Lung microvascular endothelial cell (primary cell): Measurements from ENCODE around the gene ANTXR1. TPM values are rescaled to one million over a fixed set of nuclear protein-coding genes. Genes with fewer than 3 reads are reported as not detected.

Experiments
- DNase-seq, 2 donors: peaks; one replicate each; pipeline versions ENCODE4 v3.0.0 to v3.0.0-alpha.2; 2010; ENCODE audit warnings: low read depth in 2 of 2
- total RNA-seq: library from RNA; depleted of rRNA; stranded (reverse); fragments of >200 nt; gene quantifications from 2 replicates; pipeline ENCODE4 v1.2.1, GENCODE V29; 2014

Gene ANTXR1
- total RNA-seq, 1 donor from 2014 or later = 0.20 TPM

GRCh38 chr2:69177785-69178636 lies 165.0 kb downstream of the ANTXR1 start:
- DNase-seq = peak; percentile 89 to 90

- DNase-seq = no peak
Observed at GRCh38 chr2:69178756-69179155, 165.8 kb downstream of the ANTXR1 start.

GRCh38 chr2:69180227-69180626 lies 167.2 kb downstream of the ANTXR1 start:
- DNase-seq = no peak

- DNase-seq = no peak
Observed at GRCh38 chr2:69180974-69181373, 168.0 kb downstream of the ANTXR1 start.

- no peak for DNase-seq
Observed at GRCh38 chr2:69181806-69182427, 168.9 kb downstream of the ANTXR1 start.

GRCh38 chr2:69183659-69184058 lies 170.7 kb downstream of the ANTXR1 start:
- DNase-seq = no peak

- no peak for DNase-seq
Observed at GRCh38 chr2:69184224-69184623, 171.2 kb downstream of the ANTXR1 start.

- peak in 1 of 2 donors; percentile 72 for DNase-seq
Observed at GRCh38 chr2:69185807-69186206, 172.8 kb downstream of the ANTXR1 start.

- DNase-seq = no peak
Observed at GRCh38 chr2:69186614-69187013, 173.6 kb downstream of the ANTXR1 start.

GRCh38 chr2:69188182-69188900 lies 175.4 kb downstream of the ANTXR1 start:
- no peak for DNase-seq

GRCh38 chr2:69190743-69191404 lies 177.9 kb downstream of the ANTXR1 start:
- DNase-seq = no peak

- DNase-seq = no peak
Observed at GRCh38 chr2:69191634-69192033, 178.7 kb downstream of the ANTXR1 start.

- no peak for DNase-seq
Observed at GRCh38 chr2:69192176-69192945, 179.4 kb downstream of the ANTXR1 start.

- DNase-seq = peak in 1 of 2 donors; percentile 10
Observed at GRCh38 chr2:69195706-69196105, 182.7 kb downstream of the ANTXR1 start.

- peak; percentile 18 to 46 for DNase-seq
Observed at GRCh38 chr2:69196327-69197117, 183.5 kb downstream of the ANTXR1 start.

GRCh38 chr2:69200107-69200520 lies 187.1 kb downstream of the ANTXR1 start:
- DNase-seq = no peak

- DNase-seq = no peak
Observed at GRCh38 chr2:69201259-69201658, 188.3 kb downstream of the ANTXR1 start.

- peak in 1 of 2 donors; percentile 22 for DNase-seq
Observed at GRCh38 chr2:69202327-69202726, 189.3 kb downstream of the ANTXR1 start.

GRCh38 chr2:69203166-69203985 lies 190.4 kb downstream of the ANTXR1 start:
- no peak for DNase-seq
